ENCODE results near the gene AGRN. TPM values are rescaled to one million over a fixed set of nuclear protein-coding genes. Genes with fewer than 3 reads are reported as not detected.

Gene AGRN
- polyA plus RNA-seq, 3 donors = 0.06 to 4.7 (median 0.43) TPM

DNA sequence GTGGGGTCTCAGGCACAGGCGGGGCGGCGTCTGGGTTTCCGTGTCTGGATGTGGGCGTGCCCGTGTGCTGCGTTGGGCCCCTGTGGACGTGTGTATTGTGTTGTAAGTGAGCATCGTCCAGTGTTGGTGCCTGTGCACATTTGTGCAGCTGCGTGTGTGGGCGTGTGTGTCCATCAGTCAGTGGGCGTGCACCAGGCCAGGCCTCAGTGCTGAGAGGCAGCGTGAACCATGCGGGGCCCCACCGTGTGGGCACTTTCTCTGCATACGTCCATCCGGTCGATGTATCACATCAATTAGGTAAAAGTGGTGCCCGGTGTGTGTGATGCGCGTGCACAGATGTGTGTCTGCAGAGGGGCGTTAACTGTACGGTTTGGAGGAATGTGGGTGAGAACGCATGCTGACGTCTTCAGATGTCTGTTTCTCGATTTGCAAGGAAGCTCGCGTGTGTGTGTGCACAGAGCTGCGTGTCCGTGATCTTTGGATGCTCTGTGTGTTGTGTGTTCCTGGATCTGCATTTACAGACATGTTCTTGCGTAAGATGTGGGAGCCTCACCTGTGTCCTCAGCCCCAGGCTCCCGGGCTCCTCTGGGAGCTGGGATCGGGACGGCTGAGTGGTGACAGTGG is 24.6 kb downstream of the AGRN start:
- no peaks in the 10 kb centered on the region for H4K20me1 ChIP-seq (ENCODE audit: insufficient read depth, low read length)
- H3K27ac Mint-ChIP-seq = no peak overlapping the region
- no peak overlapping the region for H3K4me2 ChIP-seq (replicated peaks; ENCODE audit: extremely low read depth, low read length, poor library complexity, severe bottlenecking)
- no peak overlapping the region for H3K27ac ChIP-seq (ENCODE audit: low read depth in 1 of 2, low read length in 2 of 2)
- H3K9me3 ChIP-seq (replicated peaks in 1 of 2; ENCODE audit: control insufficient read depth in 1 of 2, insufficient read depth in 1 of 2, low read length in 2 of 2) = no peaks in the 10 kb centered on the region
- no peak overlapping the region for H3K4me3 Mint-ChIP-seq
- peaks cover 3 to 10% of the 10 kb centered on the region in 2 donors for H3K27me3 ChIP-seq (ENCODE audit: control insufficient read depth in 2 of 2, insufficient read depth in 2 of 2, low read length in 2 of 2)
- intact Hi-C loops (cut with micrococcal nuclease) = no loop called here
- DNase-seq = no peak
- peaks cover 9 to 20% (median 19%) of the 10 kb centered on the region in 3 donors for H3K27me3 Mint-ChIP-seq (ENCODE audit: low read depth in 3 of 3)
- peaks cover 11% of the 10 kb centered on the region in 2 donors for H3K4me1 ChIP-seq (ENCODE audit: control insufficient read depth in 1 of 2, insufficient read depth in 2 of 2, low read length in 2 of 2)
- H3K4me1 Mint-ChIP-seq = peaks cover 6% of the 10 kb centered on the region
- TF ChIP-seq, protein P1, sequence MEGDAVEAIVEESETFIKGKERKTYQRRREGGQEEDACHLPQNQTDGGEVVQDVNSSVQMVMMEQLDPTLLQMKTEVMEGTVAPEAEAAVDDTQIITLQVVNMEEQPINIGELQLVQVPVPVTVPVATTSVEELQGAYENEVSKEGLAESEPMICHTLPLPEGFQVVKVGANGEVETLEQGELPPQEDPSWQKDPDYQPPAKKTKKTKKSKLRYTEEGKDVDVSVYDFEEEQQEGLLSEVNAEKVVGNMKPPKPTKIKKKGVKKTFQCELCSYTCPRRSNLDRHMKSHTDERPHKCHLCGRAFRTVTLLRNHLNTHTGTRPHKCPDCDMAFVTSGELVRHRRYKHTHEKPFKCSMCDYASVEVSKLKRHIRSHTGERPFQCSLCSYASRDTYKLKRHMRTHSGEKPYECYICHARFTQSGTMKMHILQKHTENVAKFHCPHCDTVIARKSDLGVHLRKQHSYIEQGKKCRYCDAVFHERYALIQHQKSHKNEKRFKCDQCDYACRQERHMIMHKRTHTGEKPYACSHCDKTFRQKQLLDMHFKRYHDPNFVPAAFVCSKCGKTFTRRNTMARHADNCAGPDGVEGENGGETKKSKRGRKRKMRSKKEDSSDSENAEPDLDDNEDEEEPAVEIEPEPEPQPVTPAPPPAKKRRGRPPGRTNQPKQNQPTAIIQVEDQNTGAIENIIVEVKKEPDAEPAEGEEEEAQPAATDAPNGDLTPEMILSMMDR (IDR thresholded peaks at IDR 0.05) = no peak
- no peaks in the 10 kb centered on the region for H3K36me3 ChIP-seq (replicated peaks in 1 of 2; ENCODE audit: control insufficient read depth in 1 of 2, insufficient read depth in 2 of 2, low read length in 2 of 2)
- peaks cover 0 to under 1% of the 10 kb centered on the region in 2 donors for H3K36me3 Mint-ChIP-seq
- 91% methylated on average over 31 of the region's 34 CpGs for WGBS (ENCODE audit: insufficient coverage)
- H3K9me3 Mint-ChIP-seq = peaks cover 0 to 11% (median 3%) of the 10 kb centered on the region in 7 donors
- H3K4me3 ChIP-seq (replicated peaks in 1 of 3; ENCODE audit: low read depth in 2 of 3, low read length in 3 of 3) = no peak overlapping the region
- no peak overlapping the region for H2AFZ ChIP-seq (ENCODE audit: insufficient read depth, low read depth, low read length, poor library complexity, severe bottlenecking)
- H3K9ac ChIP-seq (ENCODE audit: insufficient read depth, low read length, poor library complexity, severe bottlenecking) = no peak overlapping the region
- no peaks in the 10 kb centered on the region for H3K79me2 ChIP-seq (ENCODE audit: insufficient read depth, low read length)

DNA sequence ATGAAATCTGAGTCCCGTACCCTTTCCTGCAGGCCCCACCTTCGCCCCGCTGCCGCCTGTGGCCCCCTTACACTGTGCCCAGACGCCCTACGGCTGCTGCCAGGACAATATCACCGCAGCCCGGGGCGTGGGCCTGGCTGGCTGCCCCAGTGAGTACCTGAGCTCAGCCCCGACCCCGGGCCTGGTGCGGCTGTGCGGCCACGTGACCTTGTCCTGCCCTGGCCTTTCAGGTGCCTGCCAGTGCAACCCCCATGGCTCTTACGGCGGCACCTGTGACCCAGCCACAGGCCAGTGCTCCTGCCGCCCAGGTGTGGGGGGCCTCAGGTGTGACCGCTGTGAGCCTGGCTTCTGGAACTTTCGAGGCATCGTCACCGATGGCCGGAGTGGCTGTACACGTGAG is 25.2 kb downstream of the AGRN start:
- H3K9me3 Mint-ChIP-seq = peaks cover 0 to 11% (median 3%) of the 10 kb centered on the region in 7 donors
- H3K27me3 Mint-ChIP-seq (ENCODE audit: low read depth in 3 of 3) = peaks cover 4 to 14% (median 13%) of the 10 kb centered on the region in 3 donors
- Histone ChIP-seq H3K27me3 (ENCODE audit: control insufficient read depth in 2 of 2, insufficient read depth in 2 of 2, low read length in 2 of 2) (peaks cover under 1 to 4% of the 10 kb centered on the region in 2 donors), H3K4me1 (ENCODE audit: control insufficient read depth in 1 of 2, insufficient read depth in 2 of 2, low read length in 2 of 2) (peaks cover 5 to 6% of the 10 kb centered on the region in 2 donors), H3K36me3 (replicated peaks in 1 of 2; ENCODE audit: control insufficient read depth in 1 of 2, insufficient read depth in 2 of 2, low read length in 2 of 2) (no peaks in the 10 kb centered on the region), H3K4me3 (replicated peaks in 1 of 3; ENCODE audit: low read depth in 2 of 3, low read length in 3 of 3) (no peak overlapping the region), H3K79me2 (ENCODE audit: insufficient read depth, low read length) (no peaks in the 10 kb centered on the region), H3K4me2 (replicated peaks; ENCODE audit: extremely low read depth, low read length, poor library complexity, severe bottlenecking) (no peak overlapping the region), H4K20me1 (ENCODE audit: insufficient read depth, low read length) (no peaks in the 10 kb centered on the region), H2AFZ (ENCODE audit: insufficient read depth, low read depth, low read length, poor library complexity, severe bottlenecking) (no peak overlapping the region), H3K27ac (ENCODE audit: low read depth in 1 of 2, low read length in 2 of 2) (no peak overlapping the region), H3K9me3 (replicated peaks in 1 of 2; ENCODE audit: control insufficient read depth in 1 of 2, insufficient read depth in 1 of 2, low read length in 2 of 2) (no peaks in the 10 kb centered on the region), H3K9ac (ENCODE audit: insufficient read depth, low read length, poor library complexity, severe bottlenecking) (no peak overlapping the region)
- intact Hi-C loops (cut with micrococcal nuclease) = no loop called here
- H3K4me3 Mint-ChIP-seq = no peak overlapping the region
- H3K4me1 Mint-ChIP-seq = peaks cover under 1% of the 10 kb centered on the region
- 94% methylated on average over 19 of the region's 23 CpGs for WGBS (ENCODE audit: insufficient coverage)
- TF ChIP-seq, protein P1 (IDR thresholded peaks at IDR 0.05) = no peak
- H3K36me3 Mint-ChIP-seq = no peaks in the 10 kb centered on the region
- no peak overlapping the region for H3K27ac Mint-ChIP-seq
- no peak for DNase-seq

All from CD14-positive monocyte (primary cell).